CD14-positive monocyte (primary cell): ENCODE results near the gene ALG11. TPM values are rescaled to one million over a fixed set of nuclear protein-coding genes. Genes with fewer than 3 reads are reported as not detected.

Experiments used
- DNase-seq, 3 donors: peaks; one replicate each; pipeline ENCODE4 v3.0.0-alpha.2; 2011 to 2022
- H2AFZ ChIP-seq: 2 replicates; pipeline ENCODE4 v1.6.0; 2012; ENCODE audit warnings: mild to moderate bottlenecking, low read depth, low read length, inconsistent platforms; ENCODE audit not compliant: insufficient read depth, poor library complexity, severe bottlenecking
- H3K27ac ChIP-seq, 2 donors: 1 replicate in 1 of 2; 2 replicates in 1 of 2; pipeline ENCODE4 v1.5.1; 2012 to 2013; ENCODE audit warnings: low read length in 2 of 2, control low read depth in 1 of 2, inconsistent platforms in 1 of 2, low read depth in 1 of 2, mild to moderate bottlenecking in 1 of 2
- H3K27me3 ChIP-seq, 2 donors: one replicate each; pipeline versions ENCODE4 v1.6.0 to v1.6.1; 2011 to 2013; ENCODE audit warnings: low read length in 2 of 2; ENCODE audit not compliant: control insufficient read depth in 2 of 2, insufficient read depth in 2 of 2
- H3K36me3 ChIP-seq, 2 donors: replicated peaks in 1 of 2; 1 replicate in 1 of 2; 2 replicates in 1 of 2; pipeline versions ENCODE4 v1.5.1 to v1.6.1; 2012 to 2013; ENCODE audit warnings: low read length in 2 of 2, control low read depth in 1 of 2, inconsistent platforms in 1 of 2, mild to moderate bottlenecking in 1 of 2; ENCODE audit not compliant: insufficient read depth in 2 of 2, control insufficient read depth in 1 of 2
- H3K4me1 ChIP-seq, 2 donors: 1 replicate in 1 of 2; 2 replicates in 1 of 2; pipeline versions ENCODE4 v1.5.1 to v1.6.1; 2012 to 2013; ENCODE audit warnings: low read length in 2 of 2, control low read depth in 1 of 2, inconsistent platforms in 1 of 2, mild to moderate bottlenecking in 1 of 2, moderate library complexity in 1 of 2; ENCODE audit not compliant: insufficient read depth in 2 of 2, control insufficient read depth in 1 of 2
- H3K4me2 ChIP-seq: replicated peaks from 2 replicates; pipeline ENCODE3; 2012; ENCODE audit warnings: low read length, moderate library complexity, mild to moderate bottlenecking; ENCODE audit not compliant: poor library complexity, severe bottlenecking; ENCODE audit errors: extremely low read depth
- H3K4me3 ChIP-seq, 3 experiments: fragments of 200-600 bp in 1 of 3; sonication (generic) in 1 of 3; replicated peaks in 1 of 3; 1 replicate in 2 of 3; 2 replicates in 1 of 3; pipeline ENCODE4 v1.5.1; 2011 to 2013; ENCODE audit warnings: low read length in 3 of 3, mild to moderate bottlenecking in 3 of 3, control low read depth in 2 of 3, low read depth in 2 of 3, inconsistent platforms in 1 of 3, moderate library complexity in 1 of 3
- H3K79me2 ChIP-seq: 2 replicates; pipeline ENCODE4 v1.6.0; 2012; ENCODE audit warnings: mild to moderate bottlenecking, control low read depth, inconsistent platforms, low read length, moderate library complexity; ENCODE audit not compliant: insufficient read depth
- H3K9ac ChIP-seq: 2 replicates; pipeline ENCODE4 v1.6.0; 2017; ENCODE audit warnings: low read length, mild to moderate bottlenecking; ENCODE audit not compliant: insufficient read depth, poor library complexity, severe bottlenecking
- H3K9me3 ChIP-seq, 2 donors: replicated peaks in 1 of 2; 1 replicate in 1 of 2; 2 replicates in 1 of 2; pipeline versions ENCODE4 v1.5.1 to v1.6.1; 2012 to 2013; ENCODE audit warnings: low read length in 2 of 2, control low read depth in 1 of 2; ENCODE audit not compliant: control insufficient read depth in 1 of 2, insufficient read depth in 1 of 2
- H4K20me1 ChIP-seq: 2 replicates; pipeline ENCODE4 v1.6.0; 2012; ENCODE audit warnings: mild to moderate bottlenecking, low read length, control low read depth, moderate library complexity; ENCODE audit not compliant: insufficient read depth
- H3K27ac Mint-ChIP-seq, 7 donors: one replicate each; pipeline ENCODE4 v1.8.0; 2020; ENCODE audit warnings: mild to moderate bottlenecking in 7 of 7, mixed read lengths in 7 of 7, moderate library complexity in 6 of 7, inconsistent platforms in 2 of 7
- H3K27me3 Mint-ChIP-seq, 3 donors: one replicate each; pipeline ENCODE4 v1.8.0; 2021 to 2022; ENCODE audit warnings: low read depth in 3 of 3, mild to moderate bottlenecking in 3 of 3, mixed read lengths in 3 of 3, moderate library complexity in 3 of 3, inconsistent platforms in 1 of 3
- H3K36me3 Mint-ChIP-seq, 2 donors: one replicate each; pipeline ENCODE4 v1.8.0; 2020; ENCODE audit warnings: mixed read lengths in 2 of 2, inconsistent platforms in 1 of 2, mild to moderate bottlenecking in 1 of 2
- H3K4me1 Mint-ChIP-seq: one replicate; pipeline ENCODE4 v1.8.0; 2020; ENCODE audit warnings: mild to moderate bottlenecking, mixed read lengths
- H3K4me3 Mint-ChIP-seq, 2 donors: one replicate each; pipeline ENCODE4 v1.8.0; 2020; ENCODE audit warnings: mild to moderate bottlenecking in 2 of 2, mixed read lengths in 2 of 2, moderate library complexity in 1 of 2
- H3K9me3 Mint-ChIP-seq, 7 donors: one replicate each; pipeline ENCODE4 v1.8.0; 2020 to 2022; ENCODE audit warnings: mixed read lengths in 7 of 7, mild to moderate bottlenecking in 6 of 7, moderate library complexity in 6 of 7, inconsistent platforms in 2 of 7
- WGBS: methylation state at CpG from one replicate; pipeline ENCODE4 v1.1.5; 2013; ENCODE audit warnings: missing lambda C conversion rate; ENCODE audit not compliant: insufficient coverage; 5-methylcytosine and 5-hydroxymethylcytosine counted together
- intact Hi-C, 2 donors: fragments of 100-400 bp; cut with micrococcal nuclease; formaldehyde crosslinking; loops; one replicate each; pipeline versions ENCODE4 v1.15.0 to v1.15.1; 2023
- polyA plus RNA-seq, 3 donors: library from polyadenylated mRNA; depleted of rRNA in 1 of 3; unstranded in 2 of 3; stranded (reverse) in 1 of 3; fragments of 300-500 nt in 2 of 3; fragments of >200 nt in 1 of 3; fragmentation: Illumina TruSeq in 2 of 3; gene quantifications; 1 replicate in 2 of 3; 2 replicates in 1 of 3; pipeline ENCODE4 v1.2.3, GENCODE V29; 2012 to 2021
- TF ChIP-seq, protein P1 (sequence below): fragments of 200-600 bp; IDR thresholded peaks from one replicate; pipeline ENCODE4 v1.8.0; 2022; ENCODE audit warnings: antibody characterized with exemption, mild to moderate bottlenecking

Gene ALG11
- polyA plus RNA-seq, 3 donors: 3.7 to 16.9 (median 14.2) TPM

DNA sequence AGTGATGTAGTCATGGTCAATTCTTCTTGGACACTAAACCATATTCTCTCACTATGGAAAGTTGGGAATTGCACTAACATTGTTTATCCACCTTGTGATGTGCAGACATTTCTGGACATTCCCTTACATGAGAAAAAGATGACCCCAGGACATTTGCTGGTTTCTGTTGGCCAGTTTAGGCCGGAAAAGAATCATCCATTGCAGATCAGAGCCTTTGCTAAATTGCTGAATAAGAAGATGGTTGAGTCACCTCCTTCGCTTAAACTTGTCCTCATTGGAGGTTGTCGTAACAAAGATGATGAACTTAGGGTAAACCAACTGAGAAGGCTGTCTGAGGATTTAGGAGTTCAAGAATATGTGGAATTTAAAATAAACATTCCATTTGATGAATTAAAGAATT, 12.3 kb downstream of the ALG11 start, which contains the start of gene UTP14C:
Gene UTP14C, plus strand, starts transcription at position 211 of the 400 bp plus-strand sequence. CDS start 4,114 bp downstream, outside the sequence.
- H3K4me1 Mint-ChIP-seq: no peaks in the 10 kb centered on the region
- peaks cover 3 to 15% (median 9%) of the 10 kb centered on the region in 7 donors for H3K9me3 Mint-ChIP-seq
- peaks cover 0 to 3% (median 0%) of the 10 kb centered on the region in 3 donors for H3K27me3 Mint-ChIP-seq
- no peak within 1 kb of the TSS for H2AFZ ChIP-seq
- no peaks in the 10 kb centered on the region for H3K79me2 ChIP-seq
- H3K4me3 ChIP-seq: no peak within 1 kb of the TSS
- H3K27ac Mint-ChIP-seq: no peak within 1 kb of the TSS
- no peak within 1 kb of the TSS for H3K4me2 ChIP-seq
- peaks cover 75 to 82% of the 10 kb centered on the region in 2 donors for H3K36me3 Mint-ChIP-seq
- intact Hi-C loops: no loop called here
- no peak within 1 kb of the TSS for H3K9ac ChIP-seq
- H4K20me1 ChIP-seq: peaks cover 7% of the 10 kb centered on the region
- H3K27ac ChIP-seq: no peak within 1 kb of the TSS
- DNase-seq: no peak
- WGBS: 100% methylated on average over 2 of the region's 3 CpGs
- H3K27me3 ChIP-seq: no peaks in the 10 kb centered on the region
- H3K4me3 Mint-ChIP-seq: no peak within 1 kb of the TSS
- TF ChIP-seq, protein P1, sequence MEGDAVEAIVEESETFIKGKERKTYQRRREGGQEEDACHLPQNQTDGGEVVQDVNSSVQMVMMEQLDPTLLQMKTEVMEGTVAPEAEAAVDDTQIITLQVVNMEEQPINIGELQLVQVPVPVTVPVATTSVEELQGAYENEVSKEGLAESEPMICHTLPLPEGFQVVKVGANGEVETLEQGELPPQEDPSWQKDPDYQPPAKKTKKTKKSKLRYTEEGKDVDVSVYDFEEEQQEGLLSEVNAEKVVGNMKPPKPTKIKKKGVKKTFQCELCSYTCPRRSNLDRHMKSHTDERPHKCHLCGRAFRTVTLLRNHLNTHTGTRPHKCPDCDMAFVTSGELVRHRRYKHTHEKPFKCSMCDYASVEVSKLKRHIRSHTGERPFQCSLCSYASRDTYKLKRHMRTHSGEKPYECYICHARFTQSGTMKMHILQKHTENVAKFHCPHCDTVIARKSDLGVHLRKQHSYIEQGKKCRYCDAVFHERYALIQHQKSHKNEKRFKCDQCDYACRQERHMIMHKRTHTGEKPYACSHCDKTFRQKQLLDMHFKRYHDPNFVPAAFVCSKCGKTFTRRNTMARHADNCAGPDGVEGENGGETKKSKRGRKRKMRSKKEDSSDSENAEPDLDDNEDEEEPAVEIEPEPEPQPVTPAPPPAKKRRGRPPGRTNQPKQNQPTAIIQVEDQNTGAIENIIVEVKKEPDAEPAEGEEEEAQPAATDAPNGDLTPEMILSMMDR: no peak
- no peaks in the 10 kb centered on the region for H3K9me3 ChIP-seq
- peaks cover 46 to 92% of the 10 kb centered on the region in 2 donors for H3K36me3 ChIP-seq
- H3K4me1 ChIP-seq: no peaks in the 10 kb centered on the region

DNA sequence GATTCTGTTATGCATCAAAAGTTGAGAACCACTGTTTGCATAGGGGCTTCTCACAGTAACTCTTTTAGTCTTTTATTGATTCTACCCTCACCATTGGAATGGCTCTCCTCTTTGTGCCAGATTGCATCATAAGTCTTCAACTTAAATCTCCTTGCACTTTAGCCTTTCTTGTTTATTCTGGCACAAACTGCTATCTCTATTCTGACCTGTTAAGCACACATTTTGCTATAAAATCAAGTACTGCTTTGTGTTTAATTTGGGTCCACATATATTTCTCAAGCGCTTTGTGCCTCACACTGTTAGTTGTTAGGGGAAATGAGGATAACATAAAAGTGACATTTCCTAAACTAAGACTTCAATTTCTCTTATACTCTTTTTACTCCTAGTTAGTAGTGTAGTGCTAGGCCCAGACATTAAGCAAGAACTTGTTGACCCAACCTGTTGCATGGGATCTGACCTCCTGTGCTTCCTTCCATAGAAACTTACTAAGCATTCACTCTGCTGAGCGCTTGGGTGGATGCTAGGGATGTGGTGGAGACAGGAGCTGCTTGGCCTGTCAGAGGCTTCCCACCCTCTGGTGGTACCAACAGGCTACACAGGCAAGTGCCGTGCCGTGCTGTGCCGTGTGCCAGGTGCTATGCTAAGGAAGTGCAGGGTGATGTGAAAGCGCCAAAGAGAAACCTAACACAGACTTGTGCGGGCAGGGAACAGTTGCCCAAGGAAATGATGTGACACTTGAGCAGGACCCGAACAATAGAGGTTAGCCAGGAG, 13.5 kb downstream of the ALG11 start:
- Histone ChIP-seq H2AFZ (no peak overlapping the region), H3K4me3 (no peak overlapping the region), H3K27me3 (no peaks in the 10 kb centered on the region), H3K9ac (no peak overlapping the region), H3K36me3 (peaks cover 34 to 82% of the 10 kb centered on the region in 2 donors), H3K27ac (no peak overlapping the region), H4K20me1 (peaks cover 7% of the 10 kb centered on the region), H3K9me3 (peaks cover 0 to 5% of the 10 kb centered on the region in 2 donors), H3K4me1 (no peaks in the 10 kb centered on the region), H3K79me2 (no peaks in the 10 kb centered on the region), H3K4me2 (no peak overlapping the region)
- no peak overlapping the region for H3K4me3 Mint-ChIP-seq
- DNase-seq: no peak
- TF ChIP-seq, protein P1: no peak
- peaks cover 65 to 74% of the 10 kb centered on the region in 2 donors for H3K36me3 Mint-ChIP-seq
- intact Hi-C loops: no loop called here
- H3K27me3 Mint-ChIP-seq: peaks cover 0 to 3% (median 0%) of the 10 kb centered on the region in 3 donors
- WGBS: 96% methylated on average over 5 of the region's 8 CpGs
- no peak overlapping the region for H3K27ac Mint-ChIP-seq
- peaks cover 7 to 21% (median 12%) of the 10 kb centered on the region in 7 donors for H3K9me3 Mint-ChIP-seq
- H3K4me1 Mint-ChIP-seq: no peaks in the 10 kb centered on the region
